Peyer's patch (tissue), 4 donors: ENCODE measurements around the gene GABPB1. TPM values are rescaled to one million over a fixed set of nuclear protein-coding genes. Genes with fewer than 3 reads are reported as not detected.

ENCODE experiments used
- DNase-seq, 3 donors: peaks; one replicate each; pipeline ENCODE4 v3.0.0-alpha.2; 2017 to 2019
- H3K27ac ChIP-seq, 4 donors: fragments of 200-600 bp; sonication (generic); one replicate each; pipeline ENCODE4 v1.5.1; 2016 to 2019
- H3K27me3 ChIP-seq, 2 donors: fragments of 200-600 bp; sonication (generic); one replicate each; pipeline ENCODE4 v1.5.1; 2019
- H3K36me3 ChIP-seq, 3 donors: fragments of 200-600 bp; sonication (generic); one replicate each; pipeline ENCODE4 v1.5.1; 2016 to 2019
- H3K4me1 ChIP-seq, 4 donors: fragments of 200-600 bp; sonication (generic); one replicate each; pipeline ENCODE4 v1.5.1; 2016 to 2019
- H3K4me3 ChIP-seq, 4 donors: fragments of 200-600 bp; sonication (generic); 1 replicate in 3 of 4; 2 replicates in 1 of 4; pipeline ENCODE4 v1.5.1; 2016 to 2019; ENCODE audit warnings: mild to moderate bottlenecking in 1 of 4
- H3K9me3 ChIP-seq, 4 donors: fragments of 200-600 bp; sonication (generic); one replicate each; pipeline ENCODE4 v1.5.1; 2016 to 2019; ENCODE audit warnings: mild to moderate bottlenecking in 1 of 4
- POLR2A ChIP-seq, 2 donors: fragments of 450-650 bp; IDR thresholded peaks; one replicate each; pipeline ENCODE4 v1.5.1; 2017; ENCODE audit warnings: antibody characterized with exemption in 2 of 2, mild to moderate bottlenecking in 2 of 2, moderate library complexity in 2 of 2
- total RNA-seq, 4 donors: library from RNA; depleted of rRNA; stranded (reverse); fragments of >200 nt; gene quantifications; one replicate each; pipeline ENCODE4 v1.1.0, GENCODE V29; 2016
- TF ChIP-seq, protein P1 (sequence below), 6 experiments: fragments of 450-650 bp in 4 of 6; fragments of 200-600 bp in 2 of 6; sonication (generic) in 1 of 6; IDR thresholded peaks; one replicate each; pipeline ENCODE4 v1.5.1; 2017 to 2019; ENCODE audit warnings: antibody characterized with exemption in 6 of 6, mild to moderate bottlenecking in 3 of 6, moderate library complexity in 1 of 6

The GABPB1 gene
- total RNA-seq, 4 donors from 2014 or later, result 13.8 to 16.3 (median 15.7) TPM

DNA sequence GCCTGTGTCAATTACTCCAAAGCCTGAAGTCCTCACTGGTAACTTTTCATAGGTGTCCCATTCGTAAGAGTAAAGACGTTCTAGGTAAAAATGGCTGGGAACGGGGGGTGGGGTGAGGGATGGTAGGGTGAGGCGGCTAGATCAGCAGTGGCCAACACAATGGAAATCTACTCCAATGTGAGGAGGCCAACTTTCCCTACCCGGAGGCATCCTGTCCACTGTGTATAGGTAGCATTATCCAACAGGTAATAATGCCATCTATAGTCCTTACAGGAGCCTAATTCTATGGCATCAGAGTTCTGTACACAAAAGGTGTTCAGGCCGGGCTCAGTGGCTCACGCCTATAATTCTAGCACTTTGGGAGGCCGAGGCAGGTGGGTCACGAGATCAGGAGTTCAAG, 118.6 kb downstream of the GABPB1 start:
- no peaks in the 10 kb centered on the region for H3K4me1 ChIP-seq
- TF ChIP-seq POLR2A (IDR thresholded peaks at IDR 0.05), result no peak
- TF ChIP-seq, protein P1, sequence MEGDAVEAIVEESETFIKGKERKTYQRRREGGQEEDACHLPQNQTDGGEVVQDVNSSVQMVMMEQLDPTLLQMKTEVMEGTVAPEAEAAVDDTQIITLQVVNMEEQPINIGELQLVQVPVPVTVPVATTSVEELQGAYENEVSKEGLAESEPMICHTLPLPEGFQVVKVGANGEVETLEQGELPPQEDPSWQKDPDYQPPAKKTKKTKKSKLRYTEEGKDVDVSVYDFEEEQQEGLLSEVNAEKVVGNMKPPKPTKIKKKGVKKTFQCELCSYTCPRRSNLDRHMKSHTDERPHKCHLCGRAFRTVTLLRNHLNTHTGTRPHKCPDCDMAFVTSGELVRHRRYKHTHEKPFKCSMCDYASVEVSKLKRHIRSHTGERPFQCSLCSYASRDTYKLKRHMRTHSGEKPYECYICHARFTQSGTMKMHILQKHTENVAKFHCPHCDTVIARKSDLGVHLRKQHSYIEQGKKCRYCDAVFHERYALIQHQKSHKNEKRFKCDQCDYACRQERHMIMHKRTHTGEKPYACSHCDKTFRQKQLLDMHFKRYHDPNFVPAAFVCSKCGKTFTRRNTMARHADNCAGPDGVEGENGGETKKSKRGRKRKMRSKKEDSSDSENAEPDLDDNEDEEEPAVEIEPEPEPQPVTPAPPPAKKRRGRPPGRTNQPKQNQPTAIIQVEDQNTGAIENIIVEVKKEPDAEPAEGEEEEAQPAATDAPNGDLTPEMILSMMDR (IDR thresholded peaks at IDR 0.05), result no peak
- no peaks in the 10 kb centered on the region for H3K9me3 ChIP-seq
- no peak overlapping the region for H3K4me3 ChIP-seq
- DNase-seq, result no peak
- no peaks in the 10 kb centered on the region for H3K36me3 ChIP-seq
- H3K27ac ChIP-seq, result no peak overlapping the region
- H3K27me3 ChIP-seq, result no peaks in the 10 kb centered on the region

DNA sequence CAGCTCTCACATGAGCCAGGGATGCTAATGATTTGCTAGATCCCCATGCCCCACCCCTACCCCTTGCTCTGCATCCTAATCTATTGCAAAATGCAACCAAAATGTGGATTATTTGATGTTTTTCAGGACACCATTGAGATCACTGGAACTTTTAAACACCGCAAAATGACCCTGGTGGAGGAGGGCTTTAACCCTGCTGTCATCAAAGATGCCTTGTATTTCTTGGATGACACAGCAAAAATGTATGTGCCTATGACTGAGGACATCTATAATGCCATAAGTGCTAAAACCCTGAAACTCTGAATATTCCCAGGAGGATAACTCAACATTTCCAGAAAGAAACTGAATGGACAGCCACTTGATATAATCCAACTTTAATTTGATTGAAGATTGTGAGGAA, 119.2 kb downstream of the GABPB1 start:
- Histone ChIP-seq H3K36me3 (no peaks in the 10 kb centered on the region), H3K27ac (no peak overlapping the region), H3K27me3 (no peaks in the 10 kb centered on the region), H3K9me3 (no peaks in the 10 kb centered on the region), H3K4me3 (no peak overlapping the region), H3K4me1 (no peaks in the 10 kb centered on the region)
- no peak for DNase-seq
- TF ChIP-seq POLR2A (IDR thresholded peaks at IDR 0.05), result no peak

DNA sequence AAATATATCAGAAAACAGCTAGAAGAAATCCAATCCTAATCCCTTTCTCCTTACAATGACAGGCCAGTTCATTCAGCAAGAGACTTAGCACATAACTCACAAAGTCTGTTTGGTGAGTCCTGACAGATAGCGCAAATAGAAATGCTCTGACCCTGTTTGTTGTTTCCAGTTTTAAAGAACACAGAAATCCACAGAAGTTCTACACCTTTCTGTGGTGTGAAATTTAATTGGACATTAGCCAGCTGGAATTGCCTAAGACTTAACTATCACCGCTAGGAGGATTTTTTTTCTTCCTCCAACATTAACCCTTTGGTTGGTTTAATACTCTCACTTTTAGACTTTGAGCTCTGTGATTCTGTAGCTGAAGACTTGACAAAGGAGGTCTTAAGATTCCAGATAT, 120.2 kb downstream of the GABPB1 start:
- Histone ChIP-seq H3K4me3 (no peak overlapping the region), H3K27me3 (no peaks in the 10 kb centered on the region), H3K9me3 (no peaks in the 10 kb centered on the region), H3K4me1 (no peaks in the 10 kb centered on the region), H3K27ac (no peak overlapping the region), H3K36me3 (no peaks in the 10 kb centered on the region)
- TF ChIP-seq, protein P1 (IDR thresholded peaks at IDR 0.05), result peak in 1 of 6 experiments; percentile 29
- TF ChIP-seq POLR2A (IDR thresholded peaks at IDR 0.05), result no peak
- no peak for DNase-seq

DNA sequence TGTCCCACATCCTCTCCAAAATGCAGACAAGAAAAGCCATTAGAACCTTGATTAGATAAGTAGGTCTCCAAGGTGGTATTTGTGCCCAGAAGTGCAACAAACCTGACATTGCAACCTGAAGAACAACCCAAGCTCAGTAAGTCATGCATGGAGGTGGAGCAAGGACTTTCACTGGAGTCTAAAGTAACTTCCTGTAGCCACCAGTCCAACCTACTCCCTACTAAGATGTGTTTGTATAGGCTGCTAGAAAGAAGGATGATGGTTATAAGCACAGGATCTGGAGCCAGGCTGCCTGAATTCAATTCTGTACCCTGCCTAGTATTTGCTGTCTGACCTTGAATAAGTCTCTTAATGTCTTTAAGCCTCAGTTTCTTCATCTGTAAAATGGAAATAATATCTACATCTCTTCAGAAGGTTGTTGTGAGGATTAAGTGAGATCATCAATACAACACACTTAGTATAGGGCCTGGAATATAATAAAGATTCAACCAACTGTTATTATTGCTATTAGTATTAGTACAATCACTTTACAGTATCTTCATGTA, 121.7 kb downstream of the GABPB1 start:
- Histone ChIP-seq H3K4me3 (no peak overlapping the region), H3K4me1 (no peaks in the 10 kb centered on the region), H3K36me3 (no peaks in the 10 kb centered on the region), H3K27ac (no peak overlapping the region), H3K27me3 (no peaks in the 10 kb centered on the region), H3K9me3 (no peaks in the 10 kb centered on the region)
- no peak for TF ChIP-seq POLR2A (IDR thresholded peaks at IDR 0.05)
- TF ChIP-seq, protein P1 (IDR thresholded peaks at IDR 0.05), result no peak
- DNase-seq, result no peak

DNA sequence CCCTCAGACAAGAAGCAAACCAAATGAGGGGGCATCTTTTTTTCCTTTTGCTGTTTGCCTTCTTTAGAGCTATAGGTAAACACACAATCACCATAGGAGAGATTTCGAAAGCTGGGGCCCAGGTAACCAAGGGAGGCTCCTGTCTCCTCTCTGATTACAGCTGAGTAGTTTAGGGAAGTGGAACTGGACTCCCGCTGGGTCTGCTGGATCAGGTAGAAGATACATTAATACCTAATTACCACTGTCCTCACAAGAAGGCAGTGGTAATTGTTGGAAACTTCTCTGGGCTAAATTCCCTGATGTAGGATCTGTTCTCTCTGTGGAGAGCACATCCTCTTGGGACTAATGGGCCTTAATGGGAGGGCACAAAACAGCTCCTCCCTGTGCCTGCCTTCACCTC, 122.2 kb downstream of the GABPB1 start:
- H3K27me3 ChIP-seq, result no peaks in the 10 kb centered on the region
- H3K9me3 ChIP-seq, result no peaks in the 10 kb centered on the region
- DNase-seq, result no peak
- TF ChIP-seq POLR2A (IDR thresholded peaks at IDR 0.05), result no peak
- TF ChIP-seq, protein P1 (IDR thresholded peaks at IDR 0.05), result no peak
- no peak overlapping the region for H3K4me3 ChIP-seq
- H3K36me3 ChIP-seq, result no peaks in the 10 kb centered on the region
- H3K4me1 ChIP-seq, result no peaks in the 10 kb centered on the region
- H3K27ac ChIP-seq, result no peak overlapping the region

DNA sequence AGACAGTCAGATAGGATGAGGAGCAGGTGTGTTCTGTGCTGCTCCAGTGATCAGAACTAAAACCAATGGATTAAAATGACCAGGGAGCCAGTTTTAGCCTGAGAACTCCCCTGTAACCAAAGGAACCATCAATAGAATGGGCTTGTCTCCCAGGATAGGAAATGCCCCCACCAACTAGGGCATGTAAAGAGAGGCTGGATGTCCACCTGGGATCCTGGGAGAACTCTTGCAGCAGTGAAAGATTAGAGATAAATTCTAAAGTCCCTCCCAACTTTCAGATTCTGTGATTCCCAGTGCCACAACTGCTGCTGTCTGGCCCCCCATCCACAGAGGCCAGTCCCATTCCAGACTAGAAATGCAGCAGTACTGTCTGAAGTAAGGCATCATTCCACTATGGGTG, 123.2 kb downstream of the GABPB1 start:
- Histone ChIP-seq H3K36me3 (no peaks in the 10 kb centered on the region), H3K9me3 (no peaks in the 10 kb centered on the region), H3K4me1 (no peaks in the 10 kb centered on the region), H3K27ac (no peak overlapping the region), H3K27me3 (no peaks in the 10 kb centered on the region), H3K4me3 (no peak overlapping the region)
- no peak for TF ChIP-seq POLR2A (IDR thresholded peaks at IDR 0.05)
- TF ChIP-seq, protein P1 (IDR thresholded peaks at IDR 0.05), result no peak
- no peak for DNase-seq
